Stimulated activated naive CD4-positive, alpha-beta T cell treated with Interleukin-2 at 50 U/mL for 16 hours (primary cell): ENCODE results near the gene PIAS4.
"Not testable (repeated sequence)": the region's sequence is repeated elsewhere in the genome, so short reads cannot be mapped to it uniquely, and the experiment has no call there.

Experiments used
- DNase-seq: peaks from one replicate; lab custom pipeline; 2025; lab: John Stamatoyannopoulos, UW

PIAS4 gene

GRCh38 chr19:3998667-3999412 lies 8.7 kb upstream of the PIAS4 start:
- DNase-seq: not testable (repeated sequence)

- DNase-seq: not testable (repeated sequence)
These were observed 6.7 kb upstream of the PIAS4 start for GRCh38 chr19:4000798-4001197.

- DNase-seq: not testable (repeated sequence)
These were observed 2.1 kb upstream of the PIAS4 start for GRCh38 chr19:4005436-4005835.

DNA sequence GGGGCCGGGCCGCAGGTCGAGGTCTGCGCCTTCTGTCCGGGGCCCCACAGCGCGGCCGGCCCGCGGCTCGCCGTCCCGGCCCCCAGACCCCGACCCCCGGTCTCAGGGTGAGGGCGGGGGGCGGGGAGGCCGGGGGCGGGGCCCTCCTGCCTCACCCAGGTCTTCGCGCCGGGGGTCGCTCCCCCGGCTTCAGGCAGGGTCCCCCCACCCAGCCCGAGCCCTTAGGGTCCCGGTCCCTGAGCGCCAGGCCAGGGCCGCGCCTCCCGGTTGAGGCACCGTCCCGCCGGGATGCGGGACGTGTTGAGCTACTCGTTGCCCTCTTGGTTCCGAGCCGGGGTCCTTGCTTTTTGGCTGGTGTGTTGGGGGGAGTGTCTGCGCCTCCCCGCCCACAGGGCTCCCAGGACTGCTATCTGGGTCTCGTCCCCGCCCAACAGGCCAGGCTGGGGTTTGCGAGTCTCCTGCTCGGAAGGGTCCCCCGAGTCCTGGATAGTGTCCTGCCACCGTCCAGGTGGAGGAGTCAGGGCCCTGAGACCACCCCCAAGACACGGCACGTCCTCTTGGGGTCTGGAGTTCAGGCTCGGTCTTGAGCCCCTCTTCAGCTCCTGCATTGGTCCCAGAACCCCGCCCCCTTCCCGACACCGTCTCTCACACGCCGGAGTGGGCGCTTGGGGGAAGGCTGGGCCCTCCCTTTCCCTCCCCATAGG lies 452 bp downstream of the PIAS4 start:
- no peak for DNase-seq

DNA sequence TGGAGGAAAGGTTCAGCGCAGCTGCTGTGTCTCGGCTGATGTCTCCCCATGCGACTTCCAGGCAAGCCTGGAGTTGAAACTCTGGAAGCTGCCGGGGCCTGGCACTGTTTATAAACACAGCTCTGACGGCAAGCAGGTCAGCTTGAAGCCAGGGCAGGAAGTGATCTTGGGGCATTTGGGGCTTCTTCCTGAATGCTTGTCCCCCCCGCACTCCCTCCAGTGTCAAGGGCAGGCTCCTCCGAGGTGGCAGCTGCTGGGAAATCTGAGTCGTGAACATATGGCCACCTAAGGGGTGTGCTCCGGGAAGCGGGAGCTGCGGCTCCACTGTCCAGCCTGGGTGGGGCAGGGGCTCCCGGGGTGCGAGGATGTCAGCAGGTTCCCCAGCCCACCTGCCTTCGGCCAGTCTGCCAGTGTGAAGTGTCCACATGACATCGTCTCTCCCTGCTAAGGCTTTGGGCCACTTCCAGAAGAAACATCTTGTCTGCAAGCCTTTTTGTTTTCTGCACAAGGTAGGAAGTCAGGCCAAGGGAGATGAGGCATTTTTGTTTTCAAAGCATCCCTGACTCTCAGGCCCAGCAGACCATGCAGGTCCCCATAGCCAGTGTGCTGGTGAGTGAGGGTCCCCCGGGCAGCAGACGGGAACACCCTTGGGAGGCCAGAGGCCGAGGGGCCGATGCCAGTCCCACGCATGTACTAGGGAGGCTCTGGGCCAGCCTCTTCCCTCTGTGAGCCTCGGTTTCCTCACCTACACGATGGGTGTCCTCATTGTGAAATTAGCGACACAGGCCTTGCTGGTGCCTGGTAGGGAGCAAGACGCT lies 2.7 kb downstream of the PIAS4 start:
- no peak for DNase-seq

DNA sequence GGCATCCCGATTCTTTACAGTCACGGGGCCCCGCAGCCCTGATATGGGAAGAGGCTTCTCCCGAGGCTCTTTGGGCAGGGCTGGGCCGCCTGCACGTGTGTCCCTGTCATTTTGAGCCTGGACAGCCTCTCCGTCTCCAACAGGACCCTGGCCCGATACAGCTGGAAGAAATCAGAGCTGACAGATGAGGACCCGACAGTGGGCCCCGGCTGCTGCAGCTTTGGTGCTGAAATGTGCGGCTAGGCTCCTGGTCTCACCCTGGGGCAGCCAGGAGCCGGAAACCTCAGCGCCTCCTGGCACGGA lies 3.2 kb downstream of the PIAS4 start:
- DNase-seq: no peak

DNA sequence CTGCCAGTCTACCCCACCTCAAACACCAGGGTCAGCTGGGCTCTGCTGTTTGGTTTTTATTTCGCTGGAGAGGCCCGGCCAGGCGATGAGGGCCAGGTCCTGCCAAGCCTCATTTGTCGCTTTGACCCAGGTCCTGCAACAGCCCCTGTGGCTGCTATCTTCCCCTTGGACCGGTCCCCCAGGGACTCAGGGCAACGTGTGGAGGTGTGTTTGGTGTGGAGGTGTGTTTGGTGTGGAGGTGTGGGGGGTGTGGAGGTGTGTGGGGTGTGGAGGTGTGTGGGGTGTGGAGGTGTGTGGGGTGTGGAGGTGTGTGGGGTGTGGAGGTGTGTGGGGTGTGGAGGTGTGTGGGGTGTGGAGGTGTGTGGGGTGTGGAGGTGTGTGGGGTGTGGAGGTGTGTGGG lies 3.9 kb downstream of the PIAS4 start:
- DNase-seq: not testable (repeated sequence)

- DNase-seq: no peak
These were observed 4.8 kb downstream of the PIAS4 start for GRCh38 chr19:4012092-4012974.

- DNase-seq: no peak
These were observed 5.6 kb downstream of the PIAS4 start for GRCh38 chr19:4012975-4013634.

DNA sequence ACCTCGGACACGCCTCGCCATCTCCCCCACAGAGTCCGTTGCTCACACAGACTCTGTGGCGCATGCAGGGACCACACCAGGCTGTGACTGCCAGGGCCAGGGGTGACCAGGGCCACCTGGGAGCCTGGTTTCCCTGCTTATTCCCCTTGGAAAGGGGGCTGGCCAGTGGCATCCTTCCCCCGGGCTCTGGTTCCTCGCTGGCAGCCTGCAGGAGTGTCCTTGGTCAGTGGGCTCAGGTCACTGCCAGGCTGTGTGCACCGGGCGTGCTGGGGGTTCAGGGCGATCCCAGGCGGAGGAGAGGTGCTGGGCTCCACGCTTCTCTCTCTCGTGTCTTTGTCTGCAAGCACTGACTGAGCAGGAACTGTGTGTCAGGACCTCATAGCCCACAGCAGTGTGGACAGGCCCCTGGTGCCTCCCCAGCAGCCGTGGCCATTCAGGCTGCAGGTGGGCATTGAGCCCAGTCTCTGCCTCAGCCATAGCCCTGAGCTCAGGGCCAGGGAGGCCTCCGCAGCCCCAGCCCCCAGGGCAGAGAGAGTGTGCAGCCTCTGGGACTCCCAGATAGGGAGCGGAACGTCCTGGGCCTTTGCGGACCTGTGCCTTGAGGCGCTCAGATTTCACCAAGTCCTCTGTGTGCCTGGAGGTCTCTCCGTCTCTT lies 6.5 kb downstream of the PIAS4 start:
- no peak for DNase-seq

DNA sequence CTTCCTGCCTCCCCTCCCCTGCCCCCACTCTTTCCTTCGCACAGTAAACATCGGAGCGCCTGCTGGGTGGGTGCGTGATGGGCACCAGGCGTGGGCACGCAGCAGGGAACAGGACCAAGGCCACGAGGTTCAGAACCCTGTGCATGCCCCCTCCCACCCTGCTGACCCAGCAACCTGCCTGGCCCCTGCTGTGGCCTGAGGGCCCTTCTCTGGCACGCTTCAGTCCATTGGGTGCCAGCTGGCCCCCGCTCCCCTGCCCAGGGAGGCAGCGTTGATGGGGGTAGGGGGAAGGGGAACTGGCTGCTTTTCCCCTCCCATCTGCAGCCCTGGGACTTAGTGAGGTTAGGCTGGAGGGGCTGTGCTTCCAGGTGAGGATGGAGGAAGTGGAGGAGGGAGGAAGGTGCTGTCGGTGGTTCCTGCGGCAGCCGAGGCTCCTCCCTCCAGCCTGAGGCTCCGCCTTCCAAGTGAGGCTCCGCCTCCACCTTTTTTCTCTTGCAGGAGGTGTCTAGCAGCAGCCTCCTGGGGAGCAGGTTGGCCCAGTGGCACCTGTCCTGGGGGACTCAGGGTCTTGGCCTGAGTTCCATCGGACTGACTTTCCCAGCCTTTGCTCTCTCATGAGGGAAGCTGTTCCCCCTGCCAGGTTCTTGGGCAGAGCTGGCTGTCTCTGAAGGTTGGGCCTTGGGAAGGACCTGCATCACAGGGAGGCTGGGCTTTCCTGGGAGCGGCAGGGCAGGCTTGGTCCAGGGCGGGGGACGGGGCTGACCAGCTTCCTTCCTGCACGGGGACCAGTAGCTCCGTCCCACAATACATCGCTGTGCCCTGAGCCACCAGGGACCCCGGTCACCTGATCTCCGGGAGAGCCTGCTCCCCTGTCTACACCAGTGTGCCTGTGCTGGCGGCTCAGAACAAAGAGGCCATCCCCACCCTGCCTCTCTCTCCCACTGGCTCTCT lies 7.3 kb downstream of the PIAS4 start:
- DNase-seq: no peak

DNA sequence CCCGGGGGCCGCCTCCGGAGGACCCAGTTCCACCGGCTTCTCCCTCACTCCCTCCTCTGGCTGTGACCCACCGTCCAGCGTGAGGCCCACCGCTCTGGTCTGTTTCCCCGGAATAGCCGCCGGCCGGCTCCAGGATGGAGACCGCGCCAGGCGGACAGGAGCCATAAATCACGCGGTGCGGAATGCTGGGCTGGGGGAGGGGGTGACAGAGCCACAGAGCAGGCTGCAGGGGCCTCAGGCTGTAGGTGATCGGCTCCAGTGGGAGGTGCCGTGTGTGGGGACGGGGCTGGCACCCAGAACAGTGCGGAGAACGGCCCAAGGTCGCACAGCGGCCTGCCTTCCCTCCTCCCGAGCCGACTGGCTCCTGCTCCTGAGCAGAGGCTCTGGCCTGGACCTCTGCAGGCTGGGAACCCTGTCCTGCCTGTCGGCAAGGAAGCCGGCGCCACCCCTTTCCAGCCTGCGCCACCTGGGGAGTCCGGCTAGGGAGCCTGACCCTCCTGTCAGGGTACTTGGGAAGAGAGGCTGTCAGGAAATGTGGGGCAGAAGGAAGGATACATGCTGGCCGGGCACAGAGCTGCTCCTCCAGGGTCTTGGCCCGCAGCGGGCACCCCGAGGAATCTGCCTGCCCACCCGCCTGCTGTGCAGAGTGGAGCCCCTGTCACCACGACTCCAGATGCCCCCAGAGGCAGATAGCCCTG lies 8.3 kb downstream of the PIAS4 start:
- no peak for DNase-seq

DNA sequence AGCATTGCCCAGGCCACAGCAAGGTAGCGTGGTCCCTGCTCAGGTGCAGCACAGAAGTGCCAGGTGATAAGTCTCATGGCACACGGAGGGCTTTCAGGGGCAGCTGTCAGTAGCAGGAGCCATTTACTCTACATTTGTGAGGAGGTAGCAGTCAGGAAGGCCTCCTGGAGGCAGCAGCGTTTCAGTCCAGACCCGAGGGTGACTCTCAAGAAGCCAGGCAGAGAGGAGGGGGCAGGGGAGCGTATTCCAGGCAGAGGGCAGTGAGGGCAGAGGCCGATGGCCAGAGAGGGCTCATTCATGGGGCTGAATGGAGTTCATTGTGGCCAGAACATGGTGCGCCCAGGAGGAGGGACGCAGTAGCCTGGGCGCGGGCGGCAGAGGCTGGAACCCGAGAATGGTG lies 8.9 kb downstream of the PIAS4 start:
- no peak for DNase-seq

- no peak for DNase-seq
These were observed 9.5 kb downstream of the PIAS4 start for GRCh38 chr19:4016903-4017638.

DNA sequence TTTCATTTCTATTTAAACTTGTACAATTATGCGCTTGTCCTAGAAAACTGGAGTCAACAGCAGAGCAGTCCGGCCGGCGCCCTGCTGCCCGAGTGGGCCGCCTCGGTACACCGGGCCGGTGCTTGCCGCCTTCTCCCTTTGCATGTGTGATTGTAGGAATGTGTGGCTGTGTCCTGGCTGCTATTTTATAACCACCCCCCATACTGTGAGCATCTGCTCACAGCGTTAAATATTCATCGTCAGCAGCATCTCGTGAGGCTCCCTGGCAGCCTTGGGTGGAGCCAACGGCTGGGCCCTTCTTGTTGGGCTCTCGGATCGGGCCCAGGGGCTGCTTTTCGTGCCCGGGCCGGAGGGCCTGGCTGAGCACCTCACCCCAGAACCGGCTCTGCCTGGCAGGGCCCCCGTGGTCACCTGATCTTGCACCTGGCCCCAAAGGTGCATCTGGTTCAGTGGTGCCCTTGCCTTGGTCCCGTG lies 10.6 kb downstream of the PIAS4 start:
- no peak for DNase-seq

GRCh38 chr19:4018775-4019504 lies 11.4 kb downstream of the PIAS4 start:
- DNase-seq: no peak

DNA sequence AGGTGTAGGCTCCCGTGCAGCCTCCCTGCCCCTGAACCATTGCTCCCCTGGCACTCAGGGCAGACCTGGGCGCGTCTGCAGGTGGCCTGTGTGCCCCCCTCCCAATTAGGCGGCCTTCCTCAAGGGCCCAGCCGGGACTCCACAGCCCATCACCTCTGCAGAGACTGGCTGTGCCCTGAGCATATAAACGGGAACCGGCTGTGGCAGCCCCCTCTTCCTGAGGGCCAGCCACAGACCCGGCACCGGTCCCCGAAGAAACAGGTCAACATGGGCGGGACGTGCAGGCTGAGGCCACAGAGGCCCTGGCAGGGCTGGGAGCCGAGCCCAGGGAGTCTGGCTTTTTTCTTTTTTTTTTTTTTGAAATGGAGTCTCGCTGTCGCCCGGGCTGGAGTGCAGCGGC lies 12.0 kb downstream of the PIAS4 start:
- no peak for DNase-seq
